ENCODE results near the gene STAM.

GRCh38 chr10:17633353-17633752 lies 10.6 kb upstream of the STAM start:
- TF ChIP-seq, protein P1, sequence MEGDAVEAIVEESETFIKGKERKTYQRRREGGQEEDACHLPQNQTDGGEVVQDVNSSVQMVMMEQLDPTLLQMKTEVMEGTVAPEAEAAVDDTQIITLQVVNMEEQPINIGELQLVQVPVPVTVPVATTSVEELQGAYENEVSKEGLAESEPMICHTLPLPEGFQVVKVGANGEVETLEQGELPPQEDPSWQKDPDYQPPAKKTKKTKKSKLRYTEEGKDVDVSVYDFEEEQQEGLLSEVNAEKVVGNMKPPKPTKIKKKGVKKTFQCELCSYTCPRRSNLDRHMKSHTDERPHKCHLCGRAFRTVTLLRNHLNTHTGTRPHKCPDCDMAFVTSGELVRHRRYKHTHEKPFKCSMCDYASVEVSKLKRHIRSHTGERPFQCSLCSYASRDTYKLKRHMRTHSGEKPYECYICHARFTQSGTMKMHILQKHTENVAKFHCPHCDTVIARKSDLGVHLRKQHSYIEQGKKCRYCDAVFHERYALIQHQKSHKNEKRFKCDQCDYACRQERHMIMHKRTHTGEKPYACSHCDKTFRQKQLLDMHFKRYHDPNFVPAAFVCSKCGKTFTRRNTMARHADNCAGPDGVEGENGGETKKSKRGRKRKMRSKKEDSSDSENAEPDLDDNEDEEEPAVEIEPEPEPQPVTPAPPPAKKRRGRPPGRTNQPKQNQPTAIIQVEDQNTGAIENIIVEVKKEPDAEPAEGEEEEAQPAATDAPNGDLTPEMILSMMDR (conservative IDR thresholded peaks at IDR 0.05; ENCODE audit: low read length): no peak
- TF ChIP-seq EZH2phosphoT487 (IDR thresholded peaks at IDR 0.05; ENCODE audit: borderline replicate concordance): no peak

Data from Loucy (cell line).